GM18517 (cell line): ENCODE results near the gene ALKBH1.
"Not testable (repeated sequence)": the region's sequence is repeated elsewhere in the genome, so short reads cannot be mapped to it uniquely, and the experiment has no call there.

Experiments used
- ATAC-seq: cut with Tn5 transposase; IDR thresholded peaks from one replicate; pipeline ENCODE4 v1.9.1; 2021; ENCODE audit warnings: mild to moderate bottlenecking, moderate library complexity; ENCODE audit not compliant: unreplicated experiment

ALKBH1 gene

GRCh38 chr14:77674931-77675330 lies 32.9 kb downstream of the ALKBH1 start:
- no peak for ATAC-seq

GRCh38 chr14:77673193-77673592 lies 34.6 kb downstream of the ALKBH1 start:
- ATAC-seq, result no peak

- ATAC-seq, result no peak
These were observed 40.5 kb downstream of the ALKBH1 start for GRCh38 chr14:77667331-77667730.

GRCh38 chr14:77663293-77663692 lies 44.5 kb downstream of the ALKBH1 start:
- ATAC-seq, result no peak

- ATAC-seq, result not testable (repeated sequence)
These were observed 46.3 kb downstream of the ALKBH1 start for GRCh38 chr14:77661562-77661961.

- ATAC-seq, result no peak
These were observed 47.1 kb downstream of the ALKBH1 start for GRCh38 chr14:77660754-77661153.

- no peak for ATAC-seq
These were observed 48.0 kb downstream of the ALKBH1 start for GRCh38 chr14:77659831-77660230.

GRCh38 chr14:77657280-77657679 lies 50.5 kb downstream of the ALKBH1 start:
- no peak for ATAC-seq

- no peak for ATAC-seq
These were observed 53.8 kb downstream of the ALKBH1 start for GRCh38 chr14:77654001-77654441.

GRCh38 chr14:77649326-77649725 lies 58.5 kb downstream of the ALKBH1 start:
- no peak for ATAC-seq

GRCh38 chr14:77648520-77649200 lies 59.2 kb downstream of the ALKBH1 start:
- no peak for ATAC-seq

- no peak for ATAC-seq
These were observed 60.0 kb downstream of the ALKBH1 start for GRCh38 chr14:77647853-77648252.

GRCh38 chr14:77646907-77647306 lies 60.9 kb downstream of the ALKBH1 start:
- ATAC-seq, result no peak

GRCh38 chr14:77645520-77646230 lies 62.1 kb downstream of the ALKBH1 start:
- ATAC-seq, result no peak

GRCh38 chr14:77642407-77642806 lies 65.4 kb downstream of the ALKBH1 start:
- ATAC-seq, result no peak

GRCh38 chr14:77641534-77642341 lies 66.1 kb downstream of the ALKBH1 start:
- peak; percentile 62 for ATAC-seq

GRCh38 chr14:77640756-77641533 lies 66.9 kb downstream of the ALKBH1 start:
- ATAC-seq, result no peak

GRCh38 chr14:77638771-77639171 lies 69.1 kb downstream of the ALKBH1 start:
- no peak for ATAC-seq

- not testable (repeated sequence) for ATAC-seq
These were observed 72.0 kb downstream of the ALKBH1 start for GRCh38 chr14:77635869-77636268.

- ATAC-seq, result not testable (repeated sequence)
These were observed 72.4 kb downstream of the ALKBH1 start for GRCh38 chr14:77635466-77635865.

- ATAC-seq, result no peak
These were observed 77.7 kb downstream of the ALKBH1 start for GRCh38 chr14:77630111-77630510.
